ENCODE data around the gene MRPL51. TPM values are rescaled to one million over a fixed set of nuclear protein-coding genes. Genes with fewer than 3 reads are reported as not detected.

The MRPL51 gene
- total and polyA plus RNA-seq, 10 of the 15 experiments (the other 5 are each of a cell fraction or from before 2014, with no cell fraction given): 137 to 1,202 (median 267) TPM

GRCh38 chr12:6541371-6542165, 48.5 kb upstream of the MRPL51 start:
- DNase-seq (ENCODE audit: low read depth, low spot score): no peak
- Histone ChIP-seq H3K79me2 (ENCODE audit: control insufficient read depth, insufficient read depth, low read length) (peaks cover 20% of the 10 kb centered on the region), H3K27ac (ENCODE audit: control insufficient read depth, insufficient read depth) (no peak overlapping the region), H4K20me1 (ENCODE audit: control insufficient read depth, insufficient read depth) (peaks cover 13% of the 10 kb centered on the region), H3K9me3 (replicated peaks; ENCODE audit: control insufficient read depth, insufficient read depth, low read length) (no peaks in the 10 kb centered on the region), H3K4me3 (no peak overlapping the region), H3K4me2 (ENCODE audit: control insufficient read depth, insufficient read depth) (no peak overlapping the region), H3K27me3 (replicated peaks in 1 of 2; ENCODE audit: control insufficient read depth in 2 of 2, insufficient read depth in 2 of 2, low read length in 1 of 2) (no peaks in the 10 kb centered on the region), H3K4me1 (ENCODE audit: control insufficient read depth, insufficient read depth, low read length) (peaks cover 21% of the 10 kb centered on the region), H3K36me3 (ENCODE audit: control insufficient read depth in 2 of 2, insufficient read depth in 2 of 2, low read length in 1 of 2) (peaks cover 24 to 25% of the 10 kb centered on the region in 2 experiments), H3K9ac (ENCODE audit: control insufficient read depth, insufficient read depth, low read length) (no peak overlapping the region), H2AFZ (ENCODE audit: control insufficient read depth, low read depth, low read length) (no peak overlapping the region)
- ATAC-seq: no peak
- POLR2A ChIA-PET: interaction anchor here (0.6 to 4.3 kb wide), 6 partner anchors 11 to 148 kb away, joined by 3 to 19 read pairs (median 3); partner anchors contain the start of genes TAPBPL and VAMP1
- SMC1A ChIA-PET (ENCODE audit: uncharacterized antibody, unreplicated experiment): interaction anchor here (0.9 to 7.9 kb wide), 4 partner anchors 11 to 117 kb away, joined by 3 to 83 read pairs (median 32); no protein-coding TSS in a partner anchor
- RAD21 ChIA-PET (ENCODE audit: unreplicated experiment): interaction anchor here (1.2 to 6.9 kb wide), 6 partner anchors 9 to 116 kb away, joined by 3 to 67 read pairs (median 11); partner anchors contain the start of gene MRPL51
- intact Hi-C loops (cut with micrococcal nuclease; ENCODE audit: unreplicated experiment) (no loop called here), in situ Hi-C loops (cut with MboI) (no loop called here)
- WGBS (ENCODE audit: insufficient coverage, insufficient replicate concordance, low lambda C conversion rate, missing lambda C conversion rate): 96% methylated on average over 26 of the region's 26 CpGs
- no peak for FAIRE-seq
- no TSS peak for BruUV-seq (replicated peaks)
- CTCF ChIA-PET: interaction anchor here (0.6 to 7.7 kb wide), 7 partner anchors 10 to 117 kb away, joined by 5 to 91 read pairs (median 12); partner anchors contain the start of genes IFFO1 and VAMP1
- TF ChIP-seq ASH2L (IDR thresholded peaks at IDR 0.05; ENCODE audit: borderline replicate concordance, low read depth) (no peak), HDGF (IDR thresholded peaks at IDR 0.05) (no peak), MTA2 (IDR thresholded peaks at IDR 0.05; ENCODE audit: low read depth) (no peak), EP300 (IDR thresholded peaks at IDR 0.05; ENCODE audit: borderline replicate concordance in 1 of 2, control insufficient read depth in 1 of 2, low read depth in 2 of 2, low read length in 2 of 2) (no peak), REST (IDR thresholded peaks at IDR 0.05; ENCODE audit: low read depth, low read length) (no peak), IKZF2 (IDR thresholded peaks at IDR 0.05) (no peak), LARP7 (IDR thresholded peaks at IDR 0.05) (no peak), ATF3 (IDR thresholded peaks at IDR 0.05; ENCODE audit: borderline replicate concordance, extremely low read depth, low read depth, low read length) (no peak), SIX5 (IDR thresholded peaks at IDR 0.05; ENCODE audit: low read depth, low read length, severe bottlenecking) (no peak), ZNF274 (IDR thresholded peaks at IDR 0.05; ENCODE audit: insufficient read depth, insufficient read length) (no peak), NFXL1 (IDR thresholded peaks at IDR 0.05; ENCODE audit: borderline replicate concordance) (no peak)
- TF ChIP-seq, protein P1, sequence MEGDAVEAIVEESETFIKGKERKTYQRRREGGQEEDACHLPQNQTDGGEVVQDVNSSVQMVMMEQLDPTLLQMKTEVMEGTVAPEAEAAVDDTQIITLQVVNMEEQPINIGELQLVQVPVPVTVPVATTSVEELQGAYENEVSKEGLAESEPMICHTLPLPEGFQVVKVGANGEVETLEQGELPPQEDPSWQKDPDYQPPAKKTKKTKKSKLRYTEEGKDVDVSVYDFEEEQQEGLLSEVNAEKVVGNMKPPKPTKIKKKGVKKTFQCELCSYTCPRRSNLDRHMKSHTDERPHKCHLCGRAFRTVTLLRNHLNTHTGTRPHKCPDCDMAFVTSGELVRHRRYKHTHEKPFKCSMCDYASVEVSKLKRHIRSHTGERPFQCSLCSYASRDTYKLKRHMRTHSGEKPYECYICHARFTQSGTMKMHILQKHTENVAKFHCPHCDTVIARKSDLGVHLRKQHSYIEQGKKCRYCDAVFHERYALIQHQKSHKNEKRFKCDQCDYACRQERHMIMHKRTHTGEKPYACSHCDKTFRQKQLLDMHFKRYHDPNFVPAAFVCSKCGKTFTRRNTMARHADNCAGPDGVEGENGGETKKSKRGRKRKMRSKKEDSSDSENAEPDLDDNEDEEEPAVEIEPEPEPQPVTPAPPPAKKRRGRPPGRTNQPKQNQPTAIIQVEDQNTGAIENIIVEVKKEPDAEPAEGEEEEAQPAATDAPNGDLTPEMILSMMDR (IDR thresholded peaks at IDR 0.05 in 2 of 3, conservative IDR thresholded peaks at IDR 0.05 in 1 of 3; ENCODE audit: control insufficient read depth in 2 of 3, extremely low read depth in 1 of 3, insufficient read depth in 1 of 3, low read depth in 3 of 3, low read length in 3 of 3): no peak
- TF ChIP-seq, protein P2, sequence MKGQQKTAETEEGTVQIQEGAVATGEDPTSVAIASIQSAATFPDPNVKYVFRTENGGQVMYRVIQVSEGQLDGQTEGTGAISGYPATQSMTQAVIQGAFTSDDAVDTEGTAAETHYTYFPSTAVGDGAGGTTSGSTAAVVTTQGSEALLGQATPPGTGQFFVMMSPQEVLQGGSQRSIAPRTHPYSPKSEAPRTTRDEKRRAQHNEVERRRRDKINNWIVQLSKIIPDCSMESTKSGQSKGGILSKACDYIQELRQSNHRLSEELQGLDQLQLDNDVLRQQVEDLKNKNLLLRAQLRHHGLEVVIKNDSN (IDR thresholded peaks at IDR 0.05; ENCODE audit: borderline replicate concordance, extremely low read length, insufficient read depth, low read depth, low read length): no peak

Data from GM12878 (cell line).